NB4 (cell line): ENCODE measurements around the gene CDC23.

Experiments used
- DNase-seq: peaks from one replicate; pipeline ENCODE4 v3.0.0; 2010; ENCODE audit warnings: low read depth
- H3K4me3 ChIP-seq: one replicate; pipeline ENCODE4 v1.5.1; 2011; ENCODE audit warnings: mild to moderate bottlenecking, low read depth, low read length, moderate library complexity
- MYC ChIP-seq: IDR thresholded peaks from 2 replicates; pipeline ENCODE4 v1.6.1; 2011; ENCODE audit warnings: low read depth, low read length
- POLR2A ChIP-seq: IDR thresholded peaks from 2 replicates; pipeline ENCODE4 v1.6.1; 2011; ENCODE audit warnings: mild to moderate bottlenecking; ENCODE audit not compliant: insufficient read length; ENCODE audit errors: extremely low read depth
- TF ChIP-seq, protein P1 (sequence below): IDR thresholded peaks from 2 replicates; pipeline ENCODE4 v1.6.1; 2011; ENCODE audit warnings: low read depth, low read length
- TF ChIP-seq, protein P2 (sequence below): IDR thresholded peaks from one replicate; pipeline ENCODE4 v1.5.1; 2012; ENCODE audit warnings: low read depth, low read length

Gene CDC23

DNA sequence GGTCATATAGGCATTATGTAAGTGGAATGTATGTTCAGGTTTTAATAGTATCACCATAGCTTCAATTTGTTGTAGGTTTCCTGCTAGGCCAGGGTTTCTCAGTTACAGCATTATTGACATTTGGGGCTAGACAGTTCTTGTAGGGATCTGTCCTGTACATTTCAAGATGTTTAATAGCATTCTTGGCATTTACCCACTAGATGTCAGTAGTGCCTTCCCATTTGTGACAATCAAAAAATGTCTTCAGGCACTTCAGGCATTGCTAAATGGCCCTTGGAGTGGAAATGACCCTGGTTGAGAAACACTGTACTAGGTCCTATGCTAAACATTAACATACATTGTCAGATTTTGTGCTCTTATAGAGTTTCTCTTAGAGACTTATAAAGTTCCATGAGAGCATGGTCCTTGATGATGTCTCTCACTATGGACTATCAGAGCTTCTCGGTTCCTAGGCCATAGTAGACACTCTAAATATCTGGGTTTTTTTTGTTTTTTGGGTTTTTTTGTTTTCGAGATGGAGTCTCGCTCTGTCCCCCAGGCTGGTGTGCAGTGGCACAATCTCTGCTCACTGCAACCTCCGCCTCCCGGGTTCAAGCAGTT is 32.8 kb downstream of the CDC23 start:
- TF ChIP-seq, protein P1, sequence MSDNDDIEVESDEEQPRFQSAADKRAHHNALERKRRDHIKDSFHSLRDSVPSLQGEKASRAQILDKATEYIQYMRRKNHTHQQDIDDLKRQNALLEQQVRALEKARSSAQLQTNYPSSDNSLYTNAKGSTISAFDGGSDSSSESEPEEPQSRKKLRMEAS, result 0 out of 2 replicates have a peak, but pooled peaks have one; percentile 14
- TF ChIP-seq, protein P2, sequence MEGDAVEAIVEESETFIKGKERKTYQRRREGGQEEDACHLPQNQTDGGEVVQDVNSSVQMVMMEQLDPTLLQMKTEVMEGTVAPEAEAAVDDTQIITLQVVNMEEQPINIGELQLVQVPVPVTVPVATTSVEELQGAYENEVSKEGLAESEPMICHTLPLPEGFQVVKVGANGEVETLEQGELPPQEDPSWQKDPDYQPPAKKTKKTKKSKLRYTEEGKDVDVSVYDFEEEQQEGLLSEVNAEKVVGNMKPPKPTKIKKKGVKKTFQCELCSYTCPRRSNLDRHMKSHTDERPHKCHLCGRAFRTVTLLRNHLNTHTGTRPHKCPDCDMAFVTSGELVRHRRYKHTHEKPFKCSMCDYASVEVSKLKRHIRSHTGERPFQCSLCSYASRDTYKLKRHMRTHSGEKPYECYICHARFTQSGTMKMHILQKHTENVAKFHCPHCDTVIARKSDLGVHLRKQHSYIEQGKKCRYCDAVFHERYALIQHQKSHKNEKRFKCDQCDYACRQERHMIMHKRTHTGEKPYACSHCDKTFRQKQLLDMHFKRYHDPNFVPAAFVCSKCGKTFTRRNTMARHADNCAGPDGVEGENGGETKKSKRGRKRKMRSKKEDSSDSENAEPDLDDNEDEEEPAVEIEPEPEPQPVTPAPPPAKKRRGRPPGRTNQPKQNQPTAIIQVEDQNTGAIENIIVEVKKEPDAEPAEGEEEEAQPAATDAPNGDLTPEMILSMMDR, result peak; percentile 46
- no peak for TF ChIP-seq POLR2A
- TF ChIP-seq MYC, result peak; percentile 43; the same call in 1 of the 2 replicates
- H3K4me3 ChIP-seq, result peak overlapping the region; percentile 100
- DNase-seq, result peak; percentile 90

GRCh38 chr5:138179277-138179857 is 33.8 kb downstream of the CDC23 start:
- TF ChIP-seq MYC (no peak), POLR2A (no peak)
- TF ChIP-seq, protein P2, result no peak
- TF ChIP-seq, protein P1, result no peak
- peak overlapping the region; percentile 100 for H3K4me3 ChIP-seq
- peak; percentile 60 for DNase-seq

GRCh38 chr5:138178516-138179276 is 34.4 kb downstream of the CDC23 start, which contains the start of the genes BRD8 and KIF20A:
BRD8 (minus strand) TSS chr5:138178630; CDS start chr5:138178614, 16 bp downstream.
KIF20A (plus strand) TSS chr5:138179112; CDS start chr5:138179681, 569 bp downstream.
- H3K4me3 ChIP-seq, result peak within 1 kb of the TSS; percentile 100
- peak; percentile 98 for DNase-seq
- TF ChIP-seq, protein P1, result peak; percentile 94
- TF ChIP-seq, protein P2, result no peak
- peak; percentile 81 for TF ChIP-seq MYC
- peak; percentile 83 for TF ChIP-seq POLR2A

DNA sequence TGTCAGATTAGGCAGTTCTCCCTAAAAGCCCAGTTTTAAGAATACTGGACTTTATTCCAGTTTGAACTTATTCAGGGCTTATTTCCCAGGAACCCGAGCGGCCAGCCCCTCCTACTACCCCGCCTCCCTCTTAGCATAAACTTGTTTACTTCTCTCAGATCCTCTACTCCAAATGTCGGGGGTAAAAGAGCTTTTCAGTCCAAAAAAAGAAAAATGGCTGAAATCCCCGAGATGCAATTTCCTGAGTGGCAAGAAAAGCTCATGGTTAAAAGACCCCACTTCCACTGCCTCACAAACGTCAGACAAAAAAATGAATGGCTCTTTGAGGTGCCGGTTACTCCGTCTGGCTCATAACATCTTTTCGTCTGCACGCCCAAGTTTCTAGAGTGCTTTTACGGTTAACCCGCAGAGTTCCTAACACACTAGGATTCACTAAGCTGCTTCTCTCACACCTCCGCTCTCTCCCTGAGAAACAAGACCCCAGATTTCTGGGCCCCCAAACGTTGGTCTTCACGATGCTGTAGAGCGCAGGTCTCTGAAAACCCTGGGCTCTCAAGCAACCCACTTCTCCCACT is 35.1 kb downstream of the CDC23 start:
- TF ChIP-seq MYC (no peak), POLR2A (no peak)
- TF ChIP-seq, protein P2, result no peak
- TF ChIP-seq, protein P1, result no peak
- DNase-seq, result peak; percentile 39
- peak overlapping the region; percentile 100 for H3K4me3 ChIP-seq

GRCh38 chr5:138170299-138170698 is 42.8 kb downstream of the CDC23 start:
- DNase-seq, result no peak
- H3K4me3 ChIP-seq, result no peak overlapping the region
- TF ChIP-seq, protein P2, result no peak
- TF ChIP-seq MYC (no peak), POLR2A (no peak)
- TF ChIP-seq, protein P1, result no peak
